GM18519 (cell line): ENCODE data around the gene FCMR.

Source experiments
- ATAC-seq: cut with Tn5 transposase; IDR thresholded peaks from one replicate; pipeline ENCODE4 v1.9.1; 2021; ENCODE audit warnings: mild to moderate bottlenecking, moderate library complexity; ENCODE audit not compliant: unreplicated experiment, low FRiP score

The FCMR gene

DNA sequence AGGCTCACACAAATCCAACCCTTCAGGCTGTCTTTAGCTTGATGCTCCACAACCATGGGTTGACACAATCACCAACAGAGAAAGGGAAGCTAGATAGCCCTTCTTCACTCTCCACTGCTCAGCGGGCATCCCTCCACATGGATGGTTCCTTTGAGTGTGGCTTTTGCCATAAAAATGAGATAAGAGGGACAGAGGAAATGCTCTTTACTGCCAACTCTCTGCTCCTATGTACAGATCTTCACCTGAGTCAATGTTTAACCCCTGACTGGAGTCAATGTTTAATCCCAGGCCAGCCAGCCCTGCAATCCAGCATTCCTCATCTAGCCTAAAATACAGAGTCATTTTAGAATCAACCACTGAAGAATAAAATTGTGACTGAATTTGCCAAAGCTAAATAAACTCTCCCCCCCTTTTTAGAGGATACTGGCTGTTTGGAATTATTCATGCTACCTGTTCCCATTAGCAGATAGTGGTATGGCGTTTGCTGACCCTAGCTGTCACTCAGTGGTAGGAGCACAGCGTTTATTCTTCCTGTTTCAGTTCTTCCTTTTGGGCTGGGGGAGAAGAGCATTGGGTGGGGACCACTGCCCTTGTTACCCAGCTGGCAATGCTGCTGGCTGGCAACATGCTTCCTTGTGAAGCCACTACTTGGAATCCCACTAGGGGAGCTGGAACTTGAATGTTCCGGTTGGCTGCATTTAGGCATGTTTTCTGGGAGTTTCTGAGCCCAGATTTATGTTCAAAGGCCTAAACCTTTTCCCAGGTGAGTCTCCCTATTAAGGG lies 29.8 kb upstream of the FCMR start:
- ATAC-seq = no peak

DNA sequence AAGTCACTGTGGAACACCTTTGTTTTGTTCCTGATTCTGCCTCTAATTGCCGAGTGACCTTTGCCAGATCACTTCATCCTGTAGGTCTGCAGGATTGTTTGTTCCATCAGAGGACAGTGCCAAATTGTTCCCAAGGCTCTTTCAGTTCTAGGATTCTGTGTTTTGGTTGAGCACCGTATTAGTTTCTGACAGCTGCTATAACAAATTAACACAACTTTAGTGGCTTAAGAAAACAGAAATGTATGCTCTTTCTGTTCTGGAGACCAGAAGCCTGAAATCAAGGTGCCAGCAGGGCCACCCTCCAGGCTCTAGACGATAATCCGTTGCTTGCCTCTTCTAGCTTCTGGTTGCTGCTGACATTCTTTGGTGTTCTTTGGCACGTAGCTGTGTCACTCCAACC lies 27.9 kb upstream of the FCMR start:
- no peak for ATAC-seq

DNA sequence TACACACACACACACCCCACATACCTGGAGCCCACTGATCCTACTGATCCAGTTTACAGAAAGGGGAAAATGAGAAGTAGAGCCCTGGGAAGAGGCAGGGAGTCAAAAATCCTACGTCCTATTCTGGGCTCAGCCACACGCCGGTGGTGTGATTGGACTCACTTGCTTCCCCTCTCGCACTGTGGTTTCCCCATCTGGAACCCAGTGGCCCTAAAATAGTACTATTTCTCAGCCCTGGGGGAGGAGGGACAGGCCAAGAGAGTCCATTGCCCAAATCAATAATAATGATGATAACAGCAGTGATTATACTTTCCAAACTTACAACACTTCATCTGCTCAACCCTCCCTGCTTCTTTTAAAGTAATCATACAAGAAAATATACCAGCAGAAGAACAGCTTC lies 27.5 kb upstream of the FCMR start:
- no peak for ATAC-seq

DNA sequence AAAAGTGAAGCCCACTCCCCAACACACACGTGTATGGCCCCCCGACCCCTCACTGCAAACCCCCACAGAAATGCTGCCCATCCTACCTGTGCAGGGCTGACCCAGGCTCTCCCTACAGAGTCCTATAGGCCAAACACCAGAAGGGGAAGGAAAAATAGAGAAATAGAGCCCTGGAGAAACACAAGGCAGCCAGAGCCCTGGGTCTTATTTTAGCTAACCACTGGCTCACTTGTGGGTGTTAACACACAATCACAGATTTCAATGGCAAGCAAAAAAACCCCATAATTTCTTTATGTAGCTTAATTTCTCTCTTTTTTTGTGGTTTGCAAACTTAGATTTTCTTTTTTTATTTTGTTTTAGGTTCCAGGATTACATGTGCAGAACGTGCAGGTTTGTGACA lies 25.5 kb upstream of the FCMR start:
- no peak for ATAC-seq

DNA sequence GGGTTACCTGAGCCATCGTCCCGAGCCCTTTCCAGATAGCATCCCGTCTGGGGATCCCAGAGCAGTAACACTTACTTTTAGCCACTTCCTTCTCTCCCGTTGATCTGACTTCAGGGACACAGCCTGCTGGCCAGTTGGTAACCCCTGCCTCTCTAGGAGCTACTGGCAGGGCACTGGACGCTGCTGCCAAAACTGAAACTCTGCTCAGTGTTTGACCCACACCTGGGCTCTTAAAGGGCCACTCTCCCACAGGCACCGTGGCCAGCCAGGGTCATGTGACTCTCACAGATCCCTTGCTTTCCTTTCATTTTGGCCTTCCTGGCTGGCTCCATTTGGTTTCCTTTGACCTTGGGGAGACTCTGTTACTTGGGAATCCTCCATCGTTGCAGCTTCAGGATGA lies 24.5 kb upstream of the FCMR start, which contains the start of gene PIGR:
TSS of gene PIGR (minus strand) at position 206 of the 400 bp plus-strand sequence. CDS start 5,935 bp downstream, outside the sequence.
- ATAC-seq = no peak

DNA sequence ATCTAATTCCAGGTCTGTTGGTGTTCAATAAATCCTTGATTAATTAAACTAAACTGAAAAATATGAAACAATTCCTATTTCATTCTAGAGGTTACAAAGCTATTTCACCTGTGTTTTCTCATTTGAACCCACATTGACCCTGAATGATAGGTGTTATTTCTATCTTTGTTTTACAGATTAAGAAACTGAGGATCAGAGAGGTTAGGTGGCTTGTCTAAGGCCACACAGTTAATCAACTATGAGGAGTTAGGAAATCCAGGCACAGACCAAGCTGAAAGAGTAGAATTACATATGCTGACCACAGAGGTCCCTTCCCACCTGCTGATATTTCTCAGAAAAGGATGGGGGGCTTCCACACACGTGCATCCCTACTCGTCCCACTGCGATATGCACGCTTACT lies 24.0 kb upstream of the FCMR start:
- no peak for ATAC-seq

DNA sequence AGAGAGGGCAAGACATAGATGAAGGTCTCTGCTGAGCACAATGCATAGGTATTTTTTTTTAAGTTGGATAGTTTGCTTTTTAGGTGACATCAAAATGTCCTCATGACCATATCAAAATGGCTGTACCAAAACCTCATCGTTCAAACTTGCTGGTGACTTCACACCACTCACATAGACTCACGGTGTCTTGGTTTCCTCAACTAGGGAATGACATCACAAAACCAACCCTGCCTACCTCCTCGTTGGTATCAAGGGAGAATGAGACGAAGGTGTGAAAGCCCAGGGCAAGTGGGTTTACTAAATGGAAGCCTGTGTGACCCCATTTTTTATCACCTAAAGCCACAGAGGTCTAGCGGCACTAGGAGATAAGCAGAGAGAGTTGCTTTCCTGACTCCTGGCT lies 23.0 kb upstream of the FCMR start:
- ATAC-seq = no peak

DNA sequence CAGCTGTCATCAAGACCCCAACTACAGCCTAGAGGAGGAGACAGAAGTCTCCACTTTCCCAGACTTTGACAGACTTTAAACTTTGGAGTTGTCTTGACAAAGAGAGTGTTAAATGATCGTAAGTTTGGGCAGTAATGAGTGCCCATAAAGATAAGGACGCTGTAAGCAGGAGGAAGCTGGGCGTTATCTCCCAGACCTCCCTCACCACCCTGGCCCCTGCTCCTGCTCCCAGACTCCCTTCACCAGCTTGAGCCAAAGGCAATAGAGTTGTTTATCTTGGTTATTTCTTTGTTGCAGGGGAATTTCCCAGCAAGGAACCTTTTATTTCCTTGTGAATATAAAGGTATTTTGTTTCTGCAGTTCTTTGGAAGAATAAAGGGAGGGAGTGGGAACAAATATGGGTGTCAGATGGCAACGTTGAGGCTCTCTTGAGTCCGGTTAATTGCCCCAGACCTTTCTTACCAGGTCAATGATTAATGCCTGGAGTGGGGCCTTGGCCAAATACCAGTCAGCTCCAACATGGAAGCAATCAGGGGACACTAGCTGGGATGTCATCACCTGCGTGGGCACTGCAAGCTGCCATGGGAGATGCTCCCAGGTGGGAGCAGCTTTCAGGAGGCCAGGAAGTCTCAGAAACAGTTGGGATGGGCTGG lies 20.2 kb upstream of the FCMR start:
- no peak for ATAC-seq

DNA sequence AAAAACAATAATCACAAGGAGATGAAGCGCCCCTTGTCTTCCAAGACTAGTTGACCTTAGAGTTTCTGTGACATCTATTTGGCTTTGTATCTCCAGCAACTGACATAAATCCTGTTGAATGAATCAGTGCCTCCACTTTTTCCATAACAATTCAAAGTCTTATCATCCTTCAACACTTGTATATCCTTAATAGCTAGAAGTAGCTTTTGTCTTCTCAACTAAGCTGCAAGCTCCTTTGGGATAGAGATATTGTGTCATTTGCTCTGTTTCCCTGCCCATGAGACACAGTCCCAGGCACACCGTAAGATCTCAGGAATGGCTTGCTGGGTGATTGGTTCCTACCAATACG lies 18.8 kb upstream of the FCMR start:
- no peak for ATAC-seq

DNA sequence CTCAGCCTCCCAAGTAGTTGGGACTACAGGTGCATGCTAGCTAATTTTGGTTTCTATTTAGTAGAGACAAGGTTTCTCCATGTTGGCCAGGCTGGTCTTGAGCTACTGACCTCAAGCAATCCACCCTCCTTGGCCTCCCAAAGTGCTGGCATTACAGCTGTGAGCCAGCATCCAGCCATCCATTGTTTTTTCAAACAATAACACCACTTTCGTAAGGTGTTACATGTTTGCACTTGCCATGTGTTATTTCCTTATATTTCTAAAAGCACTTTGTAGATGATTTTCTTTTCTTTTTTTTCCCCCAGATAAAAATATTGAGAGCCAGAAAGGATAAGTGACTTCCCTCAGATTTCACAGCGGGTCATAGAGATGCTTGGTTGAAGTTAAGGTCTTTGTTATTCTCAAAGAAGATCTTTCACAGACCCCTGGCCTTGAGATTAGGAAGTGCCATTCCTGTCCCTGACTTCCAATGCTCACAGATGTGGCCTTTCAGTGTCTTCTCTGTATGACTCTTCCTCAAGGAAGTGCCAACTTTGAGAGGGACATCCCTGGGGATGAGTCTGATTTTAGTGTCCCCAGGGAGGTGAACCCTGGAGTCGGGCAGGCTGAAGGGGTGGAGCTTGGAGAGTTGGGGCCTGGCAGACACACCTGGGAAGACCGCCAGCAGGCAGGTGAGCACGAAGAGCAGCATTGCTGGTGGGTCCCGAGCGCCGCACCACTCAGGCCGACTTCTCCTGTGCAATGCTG lies 18.3 kb upstream of the FCMR start:
- no peak for ATAC-seq

DNA sequence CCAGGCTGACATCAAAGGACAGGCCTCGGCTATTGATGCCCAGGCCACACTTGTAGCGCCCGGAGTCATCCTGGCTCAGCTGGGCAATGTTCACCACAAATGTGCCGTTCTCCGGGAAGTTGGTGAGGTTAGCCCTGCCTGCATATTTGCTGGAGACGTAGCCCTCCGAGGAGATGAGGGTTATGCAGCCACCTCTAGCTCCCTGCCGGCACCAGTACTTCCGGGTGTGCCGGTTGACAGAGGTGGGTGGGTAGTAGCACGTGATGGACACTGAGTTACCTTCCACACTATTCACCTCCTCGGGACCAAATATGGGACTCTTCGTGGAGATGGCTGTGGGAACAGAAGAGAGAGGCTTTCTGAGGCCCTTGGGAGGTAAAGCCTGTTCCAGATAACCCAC lies 17.4 kb upstream of the FCMR start:
- no peak for ATAC-seq

DNA sequence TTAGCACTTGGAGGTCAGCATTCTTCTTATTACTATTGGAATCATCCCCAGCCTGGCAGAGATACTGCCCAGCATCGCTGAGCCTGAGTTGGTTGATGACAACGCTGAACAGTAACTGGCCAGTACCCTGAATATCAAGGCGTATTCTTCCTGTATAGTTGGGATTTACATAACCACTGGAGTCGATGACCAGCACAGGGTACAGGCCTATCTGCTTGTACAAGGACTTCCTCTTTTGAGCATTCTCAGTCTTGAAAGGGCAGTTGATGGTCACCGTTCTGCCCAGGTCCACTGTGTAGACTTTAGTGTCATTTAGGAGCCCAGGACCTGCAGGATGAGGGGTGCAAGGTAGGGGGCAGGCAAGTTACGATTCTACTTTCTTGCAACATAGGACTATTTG lies 15.7 kb upstream of the FCMR start:
- ATAC-seq = no peak

DNA sequence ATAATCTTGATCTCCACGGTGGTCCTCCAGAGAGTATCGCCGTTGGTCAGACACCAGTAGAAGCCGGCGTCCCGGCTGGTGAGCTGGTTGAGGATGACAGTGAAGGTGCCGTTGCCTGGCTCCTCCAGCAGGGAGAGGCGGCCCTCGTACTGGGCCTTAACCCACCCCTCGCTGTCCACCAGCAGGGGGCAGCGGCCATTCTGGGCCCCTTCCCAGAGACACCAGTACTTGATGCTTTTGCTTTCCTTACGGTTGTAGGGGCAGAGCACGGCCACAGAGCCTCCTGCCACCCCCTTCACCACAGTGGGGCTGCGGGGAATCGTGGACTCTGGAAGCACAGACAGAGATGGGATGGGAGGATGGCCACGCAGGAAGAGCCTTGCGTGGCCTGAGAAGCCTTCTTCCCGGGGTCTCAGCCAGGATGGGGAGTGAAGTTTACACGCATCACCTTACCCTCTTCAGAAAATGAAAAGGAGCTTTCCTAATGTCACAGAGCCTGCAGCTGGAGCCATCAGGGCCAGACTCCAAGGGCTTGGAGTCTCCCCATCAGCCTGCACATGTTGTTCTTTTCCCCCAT lies 13.8 kb upstream of the FCMR start:
- no peak for ATAC-seq

DNA sequence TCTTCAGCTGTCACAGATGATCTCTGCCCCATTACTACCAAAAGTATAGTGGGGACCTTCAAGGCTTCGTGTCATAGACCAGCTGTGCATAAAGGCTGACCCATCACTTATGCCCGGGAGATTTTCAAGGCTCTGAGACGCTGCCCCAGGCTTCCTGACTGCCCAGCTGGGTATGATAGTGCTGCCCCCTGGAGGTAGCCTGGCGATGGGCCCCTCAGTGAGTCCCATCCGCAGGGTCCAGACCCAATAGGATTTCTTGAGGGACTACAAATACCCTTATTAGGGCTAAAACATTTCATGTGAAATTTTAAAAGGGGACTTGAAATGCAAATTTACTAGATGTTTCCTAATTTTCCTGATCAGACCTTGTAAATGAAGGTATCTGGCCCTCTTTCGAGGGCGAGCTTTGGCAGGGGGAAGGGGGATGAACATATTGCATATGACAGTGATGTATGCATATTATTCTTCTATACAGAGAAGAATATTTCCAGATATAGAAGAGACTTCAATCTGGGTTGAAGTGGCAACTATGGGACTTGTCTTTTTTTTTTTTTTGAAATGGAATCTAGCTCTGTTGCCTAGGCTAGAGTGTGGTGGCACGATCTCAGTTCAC lies 11.7 kb upstream of the FCMR start:
- ATAC-seq = no peak

DNA sequence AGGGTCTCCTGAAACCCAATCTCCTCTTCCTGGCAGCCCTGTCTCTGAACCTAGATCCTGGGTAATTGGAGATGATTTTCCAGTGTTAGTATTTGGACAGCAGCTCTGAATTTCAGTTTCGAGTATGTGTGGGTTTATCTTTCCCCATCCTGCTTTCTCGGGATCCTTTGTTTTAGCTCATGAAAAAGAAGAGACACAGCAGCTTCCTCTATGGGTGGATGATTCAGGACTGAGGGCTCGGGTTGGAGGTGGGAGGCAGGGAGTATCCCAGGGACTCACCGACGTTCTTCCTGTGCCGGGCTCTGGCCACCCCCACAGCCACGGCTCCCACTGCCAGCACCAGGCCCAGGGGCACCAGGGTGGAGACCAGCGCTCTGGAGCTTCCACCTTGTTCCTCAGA lies 10.4 kb upstream of the FCMR start:
- ATAC-seq = no peak

DNA sequence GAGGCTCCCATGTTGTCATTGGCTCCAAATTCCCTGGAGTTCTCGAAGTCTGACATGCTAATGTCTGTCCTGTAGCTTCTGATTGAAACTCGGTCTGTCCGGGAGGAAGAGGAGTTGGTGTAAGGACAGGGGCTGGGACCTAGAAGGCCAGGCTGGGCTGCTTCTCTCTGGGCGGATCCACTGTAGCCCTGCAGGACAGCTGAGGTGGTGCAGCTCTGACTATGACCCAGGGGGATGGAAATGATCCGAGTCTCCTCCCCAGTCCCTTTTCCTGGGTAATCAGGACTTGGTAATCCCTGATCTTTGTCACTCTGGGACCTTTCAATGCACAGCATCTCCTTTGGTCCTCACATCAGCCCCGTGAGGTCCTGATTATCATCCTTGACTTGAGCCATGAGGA lies 10.0 kb upstream of the FCMR start:
- no peak for ATAC-seq

DNA sequence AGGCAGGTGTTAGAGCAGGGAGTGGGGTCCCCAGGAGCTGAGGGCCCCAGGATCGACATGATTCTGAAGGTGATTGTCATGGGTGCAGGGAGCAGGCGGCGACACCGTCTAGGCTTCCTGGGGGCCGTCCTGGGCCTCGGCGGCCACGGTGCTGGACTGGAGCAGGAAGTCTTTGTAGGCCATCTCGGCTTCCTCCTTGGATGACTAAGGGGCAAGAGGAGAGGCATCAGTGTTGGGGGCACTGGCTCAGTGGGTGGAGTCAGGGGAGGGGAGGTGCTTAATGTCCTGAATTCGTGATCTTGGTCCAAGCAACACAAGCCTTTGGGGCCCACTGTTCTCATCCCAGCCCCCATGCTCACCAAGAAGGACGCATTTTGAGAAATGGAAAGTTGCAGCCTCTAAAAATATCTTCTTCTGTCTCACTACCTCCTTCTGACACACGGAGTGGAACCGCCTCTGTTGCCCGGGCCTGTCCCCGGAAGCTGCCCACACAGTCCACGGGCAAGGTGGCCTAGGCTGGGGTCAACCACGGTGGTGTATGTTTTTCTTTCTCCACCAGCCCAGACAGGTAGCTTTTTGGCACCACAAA lies 8.6 kb upstream of the FCMR start:
- ATAC-seq = peak; percentile 43

DNA sequence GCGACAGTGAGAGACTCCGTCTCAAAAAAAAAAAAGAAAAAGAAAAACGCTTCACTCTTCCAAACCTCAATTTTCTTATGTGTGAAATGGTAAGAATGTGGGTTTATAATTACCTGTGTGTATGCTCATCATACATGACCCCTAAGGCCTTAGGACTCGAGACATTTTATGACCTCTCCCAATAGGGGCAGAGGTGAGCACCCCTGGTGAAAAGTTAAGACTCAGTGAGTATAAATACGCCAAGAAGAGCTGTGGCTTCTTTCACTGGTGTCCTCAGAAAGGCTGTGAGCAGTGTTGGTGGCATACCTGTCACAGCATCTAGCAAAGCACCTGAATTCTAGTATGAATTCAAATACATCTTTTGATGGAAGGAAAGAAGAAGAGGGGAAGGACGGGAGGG lies 7.8 kb upstream of the FCMR start:
- no peak for ATAC-seq

DNA sequence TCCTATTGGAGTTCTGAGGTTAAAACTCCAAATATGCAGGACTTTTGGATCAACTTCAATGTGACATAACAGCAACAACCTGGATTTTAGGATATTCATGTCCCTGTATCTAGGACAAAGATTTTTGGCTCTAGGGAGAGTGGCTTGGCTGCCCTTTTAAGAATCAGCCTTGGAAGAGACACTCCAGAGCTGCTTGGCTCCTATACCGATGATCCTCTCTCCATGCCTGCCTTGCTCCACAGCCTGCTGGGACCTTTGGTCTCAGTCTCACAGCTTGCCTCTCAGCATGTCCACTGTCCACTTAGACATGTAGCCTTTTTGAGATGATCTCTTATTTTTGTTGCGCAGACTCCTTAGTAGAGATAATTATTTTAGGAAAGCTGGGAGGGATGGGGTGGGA lies 4.5 kb upstream of the FCMR start:
- no peak for ATAC-seq

DNA sequence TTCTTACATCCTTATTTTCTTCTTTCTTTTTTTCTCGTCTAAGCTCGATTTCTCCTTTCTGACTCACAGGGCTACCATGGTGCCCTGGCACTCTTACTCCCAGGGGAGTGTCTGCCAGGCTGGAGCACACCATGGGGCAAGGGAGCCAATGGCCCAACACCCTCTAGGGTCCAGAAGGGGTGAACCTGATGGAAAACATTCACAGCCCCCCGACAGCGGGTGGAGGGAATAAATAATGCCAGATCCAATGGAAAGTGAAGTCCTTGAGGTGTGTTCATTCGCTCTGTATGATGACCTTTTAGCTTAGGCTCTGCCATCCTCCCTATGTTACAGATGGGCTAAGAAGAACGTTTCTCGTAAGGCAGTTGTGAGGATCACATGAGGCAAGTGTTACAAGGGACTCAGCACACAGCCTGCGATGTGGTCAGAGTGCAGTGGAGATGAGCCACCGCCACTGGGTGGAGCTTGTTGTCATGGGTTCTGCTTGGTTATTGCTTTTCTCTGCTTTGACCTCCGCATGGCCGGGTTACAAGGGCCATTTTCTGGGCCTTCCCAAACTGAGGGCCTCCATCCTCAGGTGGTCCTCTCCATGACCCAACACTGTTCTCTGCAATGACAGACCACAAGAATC lies 3.5 kb upstream of the FCMR start:
- ATAC-seq = peak; percentile 43
